Measurements from ENCODE around the gene HDAC4.

DNA sequence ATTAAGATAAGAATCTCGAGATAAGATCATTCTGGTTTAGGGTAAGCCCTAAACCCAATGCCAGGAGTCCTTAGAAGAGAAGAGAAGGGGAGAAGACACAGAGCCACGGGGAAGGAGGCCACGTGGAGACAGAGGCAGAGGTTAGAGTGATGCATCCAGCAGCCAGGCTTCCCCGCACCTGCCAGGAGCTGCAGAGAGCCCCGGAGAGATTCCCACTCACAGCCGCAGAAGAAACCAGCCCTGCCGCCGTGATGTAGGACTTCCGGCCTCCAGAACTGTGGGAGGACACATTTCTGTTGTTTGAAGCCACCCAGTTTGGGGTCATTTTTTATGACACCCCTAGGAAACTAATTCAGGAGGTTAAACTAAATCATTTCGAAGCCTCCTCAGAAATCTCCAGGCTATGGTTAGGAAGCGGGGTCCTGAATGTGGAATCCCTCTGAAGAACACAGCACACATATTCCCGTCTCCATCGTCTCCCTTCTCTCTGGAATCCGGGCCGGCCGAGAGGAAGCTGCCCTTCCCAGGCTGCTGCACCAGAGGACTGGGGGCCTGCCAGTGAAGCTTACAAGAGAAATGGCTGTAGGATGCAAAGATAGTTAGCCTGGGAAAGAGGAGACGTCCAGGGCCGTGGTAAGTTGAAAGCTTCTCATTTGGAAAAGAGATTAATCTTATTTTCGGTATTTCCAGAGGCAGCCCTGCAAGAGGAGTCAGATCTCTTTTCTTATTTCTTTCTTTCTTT is 396.4 kb downstream of the HDAC4 start:
- TF ChIP-seq CTCF (IDR thresholded peaks at IDR 0.05; ENCODE audit: insufficient read depth, low read length) (no peak), POLR2AphosphoS5 (IDR thresholded peaks at IDR 0.05; ENCODE audit: low read depth) (no peak)

Data from HL-60 (cell line).